Panc1 (cell line): ENCODE data around the gene ACAD8.

Experiments
- CTCF ChIP-seq: fragments of 450-650 bp; IDR thresholded peaks from 2 replicates; pipeline ENCODE4 v1.5.1; 2017; ENCODE audit warnings: mild to moderate bottlenecking
- POLR2AphosphoS5 ChIP-seq: IDR thresholded peaks from 2 replicates; pipeline ENCODE4 v1.6.1; 2012; ENCODE audit warnings: mild to moderate bottlenecking, low read depth, low read length, moderate library complexity

GRCh38 chr11:134287561-134287960 is 34.2 kb downstream of the ACAD8 start:
- TF ChIP-seq POLR2AphosphoS5: no peak
- TF ChIP-seq CTCF: no peak
